Mucosa of descending colon (tissue), 3 donors: Measurements from ENCODE around the gene GUCD1. TPM values are rescaled to one million over a fixed set of nuclear protein-coding genes. Genes with fewer than 3 reads are reported as not detected.

Experiments
- ATAC-seq: fragments of 200-7000 bp; cut with Tn5 transposase; one replicate; pipeline ENCODE4 v1.9.1; 2020; ENCODE audit warnings: mild to moderate bottlenecking, moderate library complexity
- DNase-seq, 3 donors: peaks; one replicate each; pipeline ENCODE4 v3.0.0-alpha.2; 2020
- H3K36me3 ChIP-seq: fragments of 200-600 bp; one replicate; pipeline ENCODE4 v1.8.0; 2021; ENCODE audit warnings: low read depth, mild to moderate bottlenecking
- H3K4me1 ChIP-seq: fragments of 200-600 bp; one replicate; pipeline ENCODE4 v1.8.0; 2021; ENCODE audit warnings: low read depth, mild to moderate bottlenecking
- H3K4me3 ChIP-seq: fragments of 200-600 bp; one replicate; pipeline ENCODE4 v1.8.0; 2021; ENCODE audit warnings: mild to moderate bottlenecking
- H3K9me3 ChIP-seq: fragments of 200-600 bp; one replicate; pipeline ENCODE4 v1.8.0; 2021; ENCODE audit warnings: mild to moderate bottlenecking
- intact Hi-C, 2 donors: fragments of 100-400 bp; cut with DNase I in 1 of 2; cut with micrococcal nuclease in 1 of 2; formaldehyde crosslinking; loops; one replicate each; pipeline versions ENCODE4 v1.11.0 to v1.11.1; 2022; cut with DNase I, micrococcal nuclease
- total RNA-seq, 3 donors: library from RNA; stranded (reverse); fragmentation: NEBNext Ultra II Directional in 2 of 3; extraction: Animal tissue kit (Norgen Biotek cat#: 25700) in 2 of 3; gene quantifications; one replicate each; pipeline versions ENCODE4 v1.2.1 to v1.2.4, GENCODE V29; 2021 to 2023
- TF ChIP-seq, protein P1 (sequence below): fragments of 200-600 bp; IDR thresholded peaks from one replicate; pipeline ENCODE4 v1.8.0; 2022; ENCODE audit warnings: antibody characterized with exemption, mild to moderate bottlenecking
- donor health status: DM: no; HTN: no; CAD: no; lungs with moderate emphysema.
- donor health status: DM: no; HTN: no; CAD: no.
- donor health status: DM: no; HTN: yes; CAD: no.

GUCD1 gene
- total RNA-seq, 3 donors from 2014 or later: 188 to 243 (median 242) TPM

DNA sequence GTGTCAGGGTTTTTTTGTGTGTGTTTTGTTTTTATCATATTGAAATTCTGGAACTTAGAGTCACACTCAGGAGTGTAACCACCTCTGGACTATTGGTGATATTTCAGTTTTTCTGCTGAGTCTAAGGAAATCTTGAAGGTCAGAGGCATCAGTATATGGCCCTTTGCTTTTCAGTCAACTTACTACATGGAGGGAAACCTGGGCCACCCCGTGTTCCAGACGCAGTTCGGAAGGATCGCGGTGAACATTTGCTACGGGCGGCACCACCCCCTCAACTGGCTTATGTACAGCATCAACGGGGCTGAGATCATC lies 40.0 kb downstream of the GUCD1 start:
- DNase-seq (peak in 1 of 3 donors; percentile 25), ATAC-seq (no peak)
- peaks cover 6% of the 10 kb centered on the region for H3K4me1 ChIP-seq
- TF ChIP-seq, protein P1, sequence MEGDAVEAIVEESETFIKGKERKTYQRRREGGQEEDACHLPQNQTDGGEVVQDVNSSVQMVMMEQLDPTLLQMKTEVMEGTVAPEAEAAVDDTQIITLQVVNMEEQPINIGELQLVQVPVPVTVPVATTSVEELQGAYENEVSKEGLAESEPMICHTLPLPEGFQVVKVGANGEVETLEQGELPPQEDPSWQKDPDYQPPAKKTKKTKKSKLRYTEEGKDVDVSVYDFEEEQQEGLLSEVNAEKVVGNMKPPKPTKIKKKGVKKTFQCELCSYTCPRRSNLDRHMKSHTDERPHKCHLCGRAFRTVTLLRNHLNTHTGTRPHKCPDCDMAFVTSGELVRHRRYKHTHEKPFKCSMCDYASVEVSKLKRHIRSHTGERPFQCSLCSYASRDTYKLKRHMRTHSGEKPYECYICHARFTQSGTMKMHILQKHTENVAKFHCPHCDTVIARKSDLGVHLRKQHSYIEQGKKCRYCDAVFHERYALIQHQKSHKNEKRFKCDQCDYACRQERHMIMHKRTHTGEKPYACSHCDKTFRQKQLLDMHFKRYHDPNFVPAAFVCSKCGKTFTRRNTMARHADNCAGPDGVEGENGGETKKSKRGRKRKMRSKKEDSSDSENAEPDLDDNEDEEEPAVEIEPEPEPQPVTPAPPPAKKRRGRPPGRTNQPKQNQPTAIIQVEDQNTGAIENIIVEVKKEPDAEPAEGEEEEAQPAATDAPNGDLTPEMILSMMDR: no peak
- intact Hi-C loops: loop anchor here in 1 of 2 donors (10.0 kb wide), 1 partner anchor 90 kb away; the partner anchor contains the start of gene ADORA2A
- no peak overlapping the region for H3K4me3 ChIP-seq
- no peaks in the 10 kb centered on the region for H3K9me3 ChIP-seq
- no peaks in the 10 kb centered on the region for H3K36me3 ChIP-seq

DNA sequence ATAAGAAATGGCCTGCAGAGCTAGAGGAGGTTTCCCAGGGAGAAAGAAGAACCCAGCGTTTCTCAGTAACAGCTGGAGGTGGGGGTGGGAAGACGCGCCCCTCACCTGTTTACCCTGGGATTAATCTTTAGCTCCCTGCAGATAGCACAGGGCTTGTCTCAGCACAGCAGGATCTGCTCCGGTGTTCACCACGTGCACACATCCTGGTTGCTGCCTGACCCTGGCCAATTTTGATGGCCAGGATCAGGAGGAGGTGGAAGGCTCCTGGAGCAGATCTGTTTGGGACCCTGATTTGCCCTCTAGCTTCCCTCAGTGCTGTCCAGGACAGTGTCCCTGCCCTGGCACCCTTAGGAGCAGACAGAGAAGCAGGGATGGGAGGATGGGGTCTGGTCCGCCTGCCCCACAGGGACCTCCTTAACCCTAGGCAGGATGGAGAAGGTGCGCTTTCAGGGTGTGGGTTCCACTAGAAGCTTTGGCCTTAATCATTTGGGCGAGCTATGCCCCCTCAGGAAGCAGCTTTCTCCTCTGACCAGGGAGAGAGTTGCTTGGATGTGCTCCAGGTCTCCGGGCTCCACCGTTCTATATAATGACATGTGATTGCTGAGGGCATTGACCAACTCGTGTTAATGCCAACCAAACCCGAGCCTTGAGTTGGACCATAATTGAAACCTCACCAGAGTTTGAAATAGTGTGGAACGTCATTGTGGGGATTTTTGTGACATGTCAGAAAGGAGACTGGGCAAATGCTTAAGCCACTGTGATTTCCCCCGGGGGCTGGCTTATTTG lies 40.5 kb downstream of the GUCD1 start:
- DNase-seq (peak in 2 of 3 donors; percentile 52 to 59), ATAC-seq (peak; percentile 83)
- intact Hi-C loops: loop anchor here in 1 of 2 donors (10.0 kb wide), 1 partner anchor 90 kb away; the partner anchor contains the start of gene ADORA2A
- Histone ChIP-seq H3K4me3 (no peak overlapping the region), H3K4me1 (peaks cover 6% of the 10 kb centered on the region), H3K36me3 (no peaks in the 10 kb centered on the region), H3K9me3 (no peaks in the 10 kb centered on the region)
- TF ChIP-seq, protein P1: no peak

DNA sequence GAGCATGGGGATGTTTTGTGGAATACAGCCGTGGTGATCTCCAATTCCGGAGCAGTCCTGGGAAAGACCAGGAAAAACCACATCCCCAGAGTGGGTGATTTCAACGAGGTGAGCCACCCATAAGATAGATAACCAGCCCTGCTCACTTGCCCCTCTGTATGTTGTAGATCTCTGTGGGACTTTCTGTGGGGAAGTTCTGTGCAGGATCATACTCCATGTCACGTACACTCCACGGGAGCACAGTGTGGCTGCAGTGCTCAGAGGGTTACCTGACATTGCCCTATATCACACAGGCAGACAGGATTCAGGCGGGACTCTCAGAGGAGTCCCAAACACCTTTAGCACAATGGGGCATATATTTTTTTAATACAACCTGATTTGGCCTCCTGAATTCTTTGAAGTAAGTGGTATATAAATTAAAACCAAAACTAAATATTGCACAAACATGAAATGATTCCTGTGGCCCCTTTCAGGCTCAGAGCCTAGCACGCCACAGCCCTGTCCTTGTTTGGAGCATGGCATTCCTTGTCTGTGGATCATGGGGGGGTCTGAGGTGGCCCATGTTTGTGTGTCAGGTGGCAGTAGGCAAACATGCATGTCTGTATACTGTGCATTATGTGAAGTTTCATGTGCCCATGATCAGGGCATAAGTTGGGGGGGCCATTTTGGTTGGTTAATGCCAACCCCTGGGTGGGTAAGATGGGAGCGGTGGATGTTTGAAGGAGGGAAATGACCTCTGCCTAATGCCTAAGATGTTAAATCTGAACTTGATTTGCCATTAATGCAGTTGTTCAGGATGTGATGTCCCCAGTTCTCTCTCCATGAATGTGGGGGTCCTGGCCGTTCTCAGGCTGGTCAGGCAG lies 41.3 kb downstream of the GUCD1 start:
- Histone ChIP-seq H3K4me1 (peaks cover 6% of the 10 kb centered on the region), H3K9me3 (no peaks in the 10 kb centered on the region), H3K4me3 (no peak overlapping the region), H3K36me3 (no peaks in the 10 kb centered on the region)
- TF ChIP-seq, protein P1: no peak
- intact Hi-C loops: loop anchor here in 1 of 2 donors (10.0 kb wide), 1 partner anchor 89 kb away; the partner anchor contains the start of gene ADORA2A
- ATAC-seq (no peak), DNase-seq (no peak)

DNA sequence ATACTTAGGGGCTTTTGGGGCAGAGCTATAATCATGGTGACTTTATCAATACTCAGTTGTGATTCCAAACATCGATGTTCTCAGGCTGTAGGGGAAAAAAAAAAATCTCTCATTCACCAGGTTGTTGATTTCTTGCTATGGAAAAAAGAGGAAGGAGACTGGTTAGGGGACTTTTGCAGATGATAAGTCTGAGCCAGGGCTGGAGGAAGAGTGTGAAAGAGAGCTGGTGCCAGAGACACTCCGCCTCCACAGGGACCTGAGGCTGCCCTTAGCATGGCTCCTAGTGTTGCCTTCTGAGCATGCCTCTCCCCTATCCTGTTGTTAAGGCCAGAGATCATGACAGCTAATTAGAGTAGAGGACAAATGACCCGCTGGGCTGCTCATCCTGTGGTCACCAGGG lies 42.9 kb downstream of the GUCD1 start:
- no peaks in the 10 kb centered on the region for H3K9me3 ChIP-seq
- H3K4me3 ChIP-seq: no peak overlapping the region
- peaks cover 9% of the 10 kb centered on the region for H3K4me1 ChIP-seq
- no peak for DNase-seq
- TF ChIP-seq, protein P1: no peak
- intact Hi-C loops: loop anchor here in 1 of 2 donors (10.0 kb wide), 1 partner anchor 87 kb away; the partner anchor contains the start of gene ADORA2A
- no peaks in the 10 kb centered on the region for H3K36me3 ChIP-seq
- peak; percentile 14 for ATAC-seq

DNA sequence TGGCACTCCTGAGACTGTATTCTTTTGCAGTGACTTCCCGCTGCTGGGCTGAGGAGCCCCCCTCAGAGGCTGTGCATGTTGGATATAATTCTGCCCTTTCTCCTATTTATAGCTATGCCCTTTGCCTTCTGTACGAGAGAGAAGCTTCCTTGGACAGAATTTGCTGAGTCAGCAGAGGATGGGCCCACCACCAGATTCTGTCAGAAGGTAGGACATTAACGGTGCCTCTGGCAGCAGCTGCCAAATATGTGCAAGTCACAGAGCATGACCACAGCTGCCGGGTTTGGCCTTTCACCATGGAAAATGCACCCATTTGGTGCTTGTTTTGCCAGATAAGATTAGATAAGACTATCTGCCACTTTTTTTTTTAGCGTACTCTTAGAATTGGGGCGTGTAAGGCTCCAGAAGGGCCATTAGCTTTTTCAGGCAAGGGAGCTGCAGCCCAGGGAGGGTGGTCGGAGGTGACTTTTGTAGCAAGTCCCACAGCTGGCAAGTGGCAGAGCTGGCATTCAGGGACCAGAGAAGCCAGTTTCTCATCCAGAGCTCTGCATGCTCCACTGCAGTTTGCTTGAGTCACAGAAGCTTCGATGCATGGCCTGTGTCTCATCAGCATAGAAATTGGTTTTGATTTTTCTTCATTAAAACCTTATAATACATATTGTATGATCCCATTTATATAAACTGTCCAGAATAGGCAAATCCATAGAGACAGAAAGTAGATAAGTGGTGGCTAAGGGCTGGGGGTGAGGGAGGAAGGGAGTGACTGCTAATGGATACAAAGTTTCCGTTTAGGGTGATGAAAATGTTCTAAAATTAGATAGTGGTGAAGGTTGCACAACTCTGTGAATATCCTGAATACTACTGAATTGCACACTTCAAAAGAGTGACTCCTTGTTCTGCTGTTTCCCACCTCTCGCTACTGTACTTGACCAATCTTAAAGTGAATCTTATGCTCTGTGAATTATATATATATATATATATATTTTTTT lies 44.0 kb downstream of the GUCD1 start:
- DNase-seq: no peak
- intact Hi-C loops: loop anchor here in 1 of 2 donors (10.0 kb wide), 1 partner anchor 86 kb away; the partner anchor contains the start of gene ADORA2A

More for the DNA sequence above, 44.0 kb downstream of the GUCD1 start:
- TF ChIP-seq, protein P1: no peak
- Histone ChIP-seq H3K4me1 (peaks cover 19% of the 10 kb centered on the region), H3K36me3 (no peaks in the 10 kb centered on the region), H3K9me3 (no peaks in the 10 kb centered on the region), H3K4me3 (no peak overlapping the region)
- peak; percentile 33 for ATAC-seq
